Right cardiac atrium (tissue), 5 donors: ENCODE results near the gene WDR1. TPM values are rescaled to one million over a fixed set of nuclear protein-coding genes. Genes with fewer than 3 reads are reported as not detected.
A peak's percentile ranks its signal among the peaks of the same experiment; 100 is the strongest.

Experiments used
- ATAC-seq, 2 donors: fragments of 200-7000 bp; cut with Tn5 transposase; one replicate each; pipeline versions ENCODE4 v1.8.0 to v1.9.1; 2020; ENCODE audit warnings: moderate library complexity in 2 of 2, mild to moderate bottlenecking in 1 of 2
- DNase-seq, 3 donors: peaks; one replicate each; pipeline ENCODE4 v3.0.0-alpha.2; 2020
- H3K27ac ChIP-seq: one replicate; pipeline ENCODE4 v1.5.1; 2013; ENCODE audit warnings: mild to moderate bottlenecking, low read length, control low read depth, moderate library complexity
- H3K27me3 ChIP-seq: one replicate; pipeline ENCODE4 v1.6.1; 2013; ENCODE audit not compliant: control insufficient read depth, insufficient read depth
- H3K4me1 ChIP-seq: one replicate; pipeline ENCODE4 v1.6.1; 2013; ENCODE audit warnings: low read length; ENCODE audit not compliant: control insufficient read depth, insufficient read depth
- H3K4me3 ChIP-seq: one replicate; pipeline ENCODE4 v1.5.1; 2013; ENCODE audit warnings: low read length, control low read depth
- H3K9me3 ChIP-seq: one replicate; pipeline ENCODE4 v1.6.1; 2013; ENCODE audit warnings: low read length; ENCODE audit not compliant: control insufficient read depth
- WGBS: extraction: QIAGEN DNeasy Blood & Tissue Kit; methylation state at CpG from one replicate; pipeline ENCODE4 v1.1.7; 2013; 5-methylcytosine and 5-hydroxymethylcytosine counted together
- intact Hi-C, 4 donors: fragments of 100-400 bp; cut with DNase I; formaldehyde crosslinking; loops; one replicate each; pipeline versions ENCODE4 v1.11.0 to v1.14.0; 2022 to 2023
- microRNA-seq, 2 donors: library from miRNA; unstranded; fragments of <30 nt; microRNA quantifications; one replicate each; pipeline ENCODE4 v1.2.0, GENCODE V29; 2020 to 2021
- polyA plus RNA-seq: library from polyadenylated mRNA; stranded (reverse); fragments of 200-250 nt; gene quantifications from one replicate; pipeline ENCODE4 v1.2.3, GENCODE V29; 2013
- total RNA-seq, 4 donors: library from RNA; stranded (reverse); fragmentation: NEBNext Ultra II Directional; extraction: Animal tissue kit (Norgen Biotek cat#: 25700); gene quantifications; one replicate each; pipeline ENCODE4 v1.2.1, GENCODE V29; 2021
- donor health status: healthy with polysubstance abuse.
- donor health status: DM: no; HTN: yes; CAD: no.
- donor health status: DM: no; HTN: no; CAD: no.
- donor health status: DM: no; HTN: yes; CAD: no; lungs with severe emphysema.
- donor health status: DM: yes; HTN: yes; CAD: no.

The WDR1 gene
- total and polyA plus RNA-seq, 5 donors = 116 to 280 (median 209) TPM

DNA sequence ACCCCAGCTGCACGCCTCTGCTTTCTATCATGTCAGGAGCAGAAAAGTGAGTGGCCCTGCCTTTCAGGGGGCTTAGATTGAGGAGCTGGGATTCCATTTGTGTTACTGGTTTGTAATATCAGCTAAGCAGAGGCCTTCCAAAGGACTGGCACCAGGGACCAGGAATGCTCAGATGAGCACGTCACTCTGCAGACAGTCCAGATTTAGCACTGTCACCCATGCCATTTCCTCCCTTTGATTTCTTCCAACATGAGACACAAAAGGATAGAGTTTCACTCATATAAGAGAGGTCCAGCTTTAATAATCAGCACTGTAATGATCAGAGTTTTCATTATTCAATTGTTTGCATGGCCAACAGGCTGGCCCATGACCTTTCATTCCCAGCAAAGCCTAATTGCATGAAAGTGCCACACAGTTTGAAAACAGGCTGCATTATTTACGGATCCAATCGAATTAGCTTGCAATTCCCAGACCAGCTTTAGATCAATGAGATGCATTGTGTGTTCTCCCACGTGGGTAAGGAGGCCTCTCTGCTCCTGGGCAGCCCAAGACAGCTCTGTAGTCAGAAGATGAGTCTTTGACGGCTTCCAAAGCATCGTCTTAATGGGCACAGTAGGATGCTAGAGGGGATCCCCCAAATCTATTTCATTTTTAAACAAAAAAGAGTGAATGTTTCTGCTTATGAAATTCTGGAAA is 85.5 kb downstream of the WDR1 start:
- peak overlapping the region; percentile 84 for H3K27ac ChIP-seq
- H3K4me1 ChIP-seq = peaks cover 14% of the 10 kb centered on the region

GRCh38 chr4:10029403-10029802 is 87.2 kb downstream of the WDR1 start:
- ATAC-seq = no peak
- peaks cover 17% of the 10 kb centered on the region for H3K4me1 ChIP-seq

More for the DNA sequence above, 85.5 kb downstream of the WDR1 start:
- DNase-seq (no peak), ATAC-seq (peak; percentile 45 to 48)
- no peaks in the 10 kb centered on the region for H3K9me3 ChIP-seq
- H3K27me3 ChIP-seq = no peaks in the 10 kb centered on the region
- H3K4me3 ChIP-seq = no peak overlapping the region
- intact Hi-C loops = no loop called here
- WGBS = 50% methylated on average over 7 of the region's 7 CpGs

GRCh38 chr4:10028910-10029309 is 87.7 kb downstream of the WDR1 start:
- Histone ChIP-seq H3K4me1 (peaks cover 17% of the 10 kb centered on the region), H3K27ac (no peak overlapping the region), H3K27me3 (no peaks in the 10 kb centered on the region), H3K4me3 (no peak overlapping the region), H3K9me3 (no peaks in the 10 kb centered on the region)
- DNase-seq (no peak), ATAC-seq (no peak)
- intact Hi-C loops = no loop called here
- 64% methylated on average over 4 of the region's 4 CpGs for WGBS

More at GRCh38 chr4:10029403-10029802, 87.2 kb downstream of the WDR1 start:
- no peak overlapping the region for H3K4me3 ChIP-seq
- no peak overlapping the region for H3K27ac ChIP-seq
- 98% methylated on average over 4 of the region's 4 CpGs for WGBS
- H3K9me3 ChIP-seq = no peaks in the 10 kb centered on the region
- intact Hi-C loops = no loop called here
- H3K27me3 ChIP-seq = no peaks in the 10 kb centered on the region
- no peak for DNase-seq

DNA sequence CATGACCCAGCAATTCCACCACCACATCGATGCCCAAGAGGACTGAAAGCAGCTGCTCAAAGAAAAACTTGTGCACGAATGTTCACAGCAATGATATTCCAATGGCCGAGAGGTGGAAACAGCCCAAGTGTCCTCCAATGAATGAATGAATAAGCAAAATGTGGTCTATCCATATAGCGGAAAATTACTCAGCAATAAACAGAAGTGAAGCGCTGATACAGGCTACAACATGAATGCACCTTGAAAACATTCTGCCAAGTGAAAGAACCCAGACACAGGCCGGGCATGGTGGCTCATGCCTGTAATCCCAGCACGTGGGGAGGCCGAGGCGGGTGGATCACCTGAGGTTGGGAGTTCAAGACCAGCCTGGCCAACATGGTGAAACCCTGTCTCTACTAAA is 90.1 kb downstream of the WDR1 start:
- no peak overlapping the region for H3K4me3 ChIP-seq
- WGBS = 81% methylated on average over 9 of the region's 9 CpGs
- intact Hi-C loops = no loop called here
- H3K27ac ChIP-seq = no peak overlapping the region
- DNase-seq (no peak), ATAC-seq (no peak)
- no peaks in the 10 kb centered on the region for H3K9me3 ChIP-seq
- no peaks in the 10 kb centered on the region for H3K27me3 ChIP-seq
- peaks cover 13% of the 10 kb centered on the region for H3K4me1 ChIP-seq

DNA sequence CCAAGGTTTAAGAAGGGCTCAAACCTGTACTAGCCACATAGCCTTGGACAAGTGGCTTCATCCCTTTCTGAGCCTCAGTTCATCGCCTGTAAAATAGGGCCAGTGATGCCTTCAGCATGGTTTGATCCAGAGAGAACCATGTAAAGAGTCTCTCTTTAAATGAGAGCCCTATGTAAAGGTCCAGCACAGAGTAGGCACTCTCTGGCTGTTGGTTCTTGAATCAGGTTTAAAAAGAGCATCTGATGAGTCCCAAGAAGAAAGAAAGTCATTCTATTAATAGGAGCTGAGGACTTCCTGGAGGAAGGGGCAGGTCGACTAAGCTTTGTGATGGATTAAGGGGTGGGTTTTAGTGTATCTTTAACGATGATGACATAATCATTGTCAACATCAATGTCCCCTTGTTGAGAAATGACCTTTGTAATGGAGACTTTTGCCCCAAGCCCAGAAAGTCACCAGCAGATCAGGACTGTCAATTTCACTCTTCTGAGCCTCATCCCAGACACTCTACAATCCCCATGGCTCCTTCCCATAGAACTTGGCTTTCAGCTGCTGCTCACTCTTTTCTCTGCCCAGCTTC is 91.3 kb downstream of the WDR1 start:
- no peak for DNase-seq
- intact Hi-C loops = no loop called here
- H3K4me1 ChIP-seq = peaks cover 12% of the 10 kb centered on the region
- H3K27me3 ChIP-seq = no peaks in the 10 kb centered on the region
- no peaks in the 10 kb centered on the region for H3K9me3 ChIP-seq
- no peak for ATAC-seq
- WGBS = 71% methylated on average over 3 of the region's 3 CpGs
- H3K27ac ChIP-seq = no peak overlapping the region
- H3K4me3 ChIP-seq = no peak overlapping the region

Small RNAs within 50 kb of the gene (microRNA-seq; reads per million reads assigned to microRNA genes)
- gene MIR3138 = 0 to 0.84 reads per million in 2 donors

Other genes starting within 250 kb of the WDR1 start
- 10 to 100 TPM; 11.3 to 18.7 (median 13.7) TPM for gene SLC2A9, start 95.3 kb downstream of the WDR1 start, total RNA-seq
- gene SLC2A9, start 95.3 kb downstream of the WDR1 start, polyA plus RNA-seq = 5.1 TPM